Measurements from ENCODE around the gene VPS13C.

DNA sequence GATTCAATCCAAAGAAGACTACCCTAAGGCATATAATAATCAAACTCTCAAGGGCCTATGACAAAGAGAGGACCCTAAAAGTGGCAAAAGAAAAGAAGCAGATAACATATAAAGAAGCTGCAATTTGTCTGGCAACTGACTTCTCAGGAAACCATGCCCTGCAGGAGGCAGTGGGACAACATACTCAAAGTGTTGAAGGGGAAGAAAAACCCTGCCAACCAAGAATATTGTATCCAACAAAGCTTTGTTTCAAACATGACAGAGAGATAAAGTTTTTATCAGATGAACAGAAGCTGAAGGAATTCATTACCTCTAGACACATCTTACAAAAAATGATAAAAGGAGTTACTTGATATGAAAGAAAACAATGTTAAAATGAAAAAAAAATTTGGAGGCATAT lies 167.1 kb downstream of the VPS13C start:
- TF ChIP-seq CTCF (IDR thresholded peaks at IDR 0.05): no peak
- no peak for TF ChIP-seq POLR2A (IDR thresholded peaks at IDR 0.05)

Measured in esophagus squamous epithelium (tissue), 4 donors.